GM19240 (cell line): ENCODE measurements around the gene SPTAN1.
A peak's percentile ranks its signal among the peaks of the same experiment; 100 is the strongest.
"Not testable (repeated sequence)": the region's sequence is repeated elsewhere in the genome, so short reads cannot be mapped to it uniquely, and the experiment has no call there.

Experiments
- DNase-seq: peaks from one replicate; pipeline ENCODE4 v3.0.0; 2011; ENCODE audit warnings: low spot score; ENCODE audit not compliant: insufficient read length

Gene SPTAN1

GRCh38 chr9:128631636-128632035, 79.2 kb downstream of the SPTAN1 start:
- no peak for DNase-seq

- DNase-seq, result no peak
Observed at GRCh38 chr9:128632066-128632465, 79.7 kb downstream of the SPTAN1 start.

DNA sequence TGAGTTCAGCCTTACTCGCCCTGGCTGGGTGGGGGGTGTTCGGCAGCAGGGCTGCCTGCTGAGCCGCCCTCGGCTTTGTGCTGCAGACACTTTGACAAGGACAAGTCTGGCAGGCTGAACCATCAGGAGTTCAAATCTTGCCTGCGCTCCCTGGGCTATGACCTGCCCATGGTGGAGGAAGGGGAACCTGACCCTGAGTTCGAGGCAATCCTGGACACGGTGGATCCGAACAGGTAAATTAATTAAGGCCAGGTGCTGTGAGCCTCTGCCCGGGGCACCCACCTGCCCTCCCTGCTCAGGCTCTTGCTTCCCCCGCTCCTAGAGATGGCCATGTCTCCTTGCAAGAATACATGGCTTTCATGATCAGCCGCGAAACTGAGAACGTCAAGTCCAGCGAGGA, 80.1 kb downstream of the SPTAN1 start:
- DNase-seq, result no peak

DNA sequence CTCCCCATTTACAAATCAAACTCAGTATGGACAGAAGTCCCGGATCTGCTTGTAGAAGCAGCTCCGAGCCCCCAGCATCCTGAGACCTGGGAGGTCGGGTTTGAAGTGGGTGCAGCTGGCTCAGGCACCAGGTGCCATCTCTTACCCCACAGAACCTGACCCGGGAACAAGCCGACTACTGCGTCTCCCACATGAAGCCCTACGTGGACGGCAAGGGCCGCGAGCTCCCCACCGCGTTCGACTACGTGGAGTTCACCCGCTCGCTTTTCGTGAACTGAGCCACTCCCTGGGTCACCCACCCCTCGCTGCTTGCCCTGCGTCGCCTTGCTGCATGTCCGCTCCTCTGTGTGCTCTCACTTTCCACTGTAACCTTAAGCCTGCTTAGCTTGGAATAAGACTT, 80.7 kb downstream of the SPTAN1 start:
- no peak for DNase-seq

- DNase-seq, result no peak
Observed at GRCh38 chr9:128633601-128634000, 81.2 kb downstream of the SPTAN1 start.

DNA sequence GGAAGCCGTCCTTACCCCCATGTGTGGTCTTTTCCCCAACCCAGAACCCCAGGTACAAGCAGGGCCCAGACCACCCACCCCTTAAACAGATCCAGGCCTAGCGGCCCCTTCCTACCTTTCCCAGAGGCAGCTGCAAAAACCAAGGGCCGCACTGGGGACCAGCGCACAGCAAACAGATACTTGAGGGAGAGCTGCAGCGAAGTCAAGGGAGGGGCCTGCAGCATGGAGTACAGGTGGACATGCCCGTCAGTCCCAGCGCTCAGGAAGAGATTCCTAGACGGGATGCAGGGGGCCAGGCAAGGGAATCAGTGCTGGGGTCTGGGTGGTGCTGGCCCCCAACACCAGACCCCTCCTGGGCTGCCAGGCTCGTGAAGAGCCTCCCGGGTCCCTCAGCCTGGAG, 81.7 kb downstream of the SPTAN1 start:
- DNase-seq, result no peak

GRCh38 chr9:128634651-128635262, 82.4 kb downstream of the SPTAN1 start:
- DNase-seq, result no peak

DNA sequence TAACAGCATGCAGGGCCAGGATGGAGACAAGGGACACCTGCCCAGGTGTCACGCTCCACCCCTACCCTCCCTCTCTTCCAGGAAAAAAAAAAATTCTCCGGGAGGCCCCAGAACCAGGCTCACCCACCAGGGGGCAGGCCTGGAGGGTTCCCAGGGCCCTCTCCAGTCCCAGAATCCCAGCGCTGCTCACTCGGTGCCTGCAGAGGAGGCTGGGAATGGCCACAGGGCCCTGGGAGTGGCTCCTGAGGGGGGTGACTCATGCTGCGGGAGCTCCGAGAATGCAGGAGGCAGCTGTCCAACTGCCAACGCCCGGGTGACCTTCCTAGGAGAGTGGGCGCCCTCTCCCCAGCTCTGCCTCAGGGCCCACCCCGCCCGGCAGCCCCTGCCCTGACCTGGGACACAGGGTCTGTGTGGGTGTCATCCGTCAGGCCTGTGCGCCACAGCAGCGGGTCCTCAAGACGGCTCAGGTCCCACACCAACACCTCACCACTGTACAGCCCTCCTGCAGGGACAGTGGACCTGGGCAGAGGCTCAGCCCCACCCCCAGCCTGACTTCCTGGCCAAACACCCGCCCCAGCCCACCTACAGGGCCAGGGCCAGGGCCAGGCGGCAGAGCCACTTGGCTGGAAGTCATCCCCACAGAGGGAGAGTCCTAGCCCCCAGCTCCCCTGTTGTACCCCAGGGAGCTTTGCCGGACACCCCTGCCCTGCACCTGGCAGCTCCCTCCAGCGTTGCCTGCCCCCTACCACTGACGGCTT, 83.1 kb downstream of the SPTAN1 start:
- DNase-seq, result no peak

DNA sequence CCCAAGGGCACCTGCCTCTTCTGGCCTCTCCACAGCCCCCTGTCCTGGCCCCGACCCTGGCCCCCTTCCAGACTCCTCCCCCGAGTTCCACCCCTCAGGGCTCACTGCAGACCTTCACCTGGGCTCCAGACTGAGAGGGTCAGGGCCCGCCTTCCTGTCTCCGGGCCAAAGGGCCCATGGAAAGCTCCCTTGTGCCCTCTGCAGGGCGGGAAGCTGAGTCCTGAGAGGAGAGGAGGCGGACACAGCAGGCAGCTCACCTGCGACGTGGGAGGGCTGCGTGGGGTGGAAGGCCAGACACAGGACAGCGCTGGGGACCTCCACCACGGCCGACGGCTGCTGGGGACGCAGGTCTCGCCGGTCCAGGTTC, 83.6 kb downstream of the SPTAN1 start:
- no peak for DNase-seq

DNA sequence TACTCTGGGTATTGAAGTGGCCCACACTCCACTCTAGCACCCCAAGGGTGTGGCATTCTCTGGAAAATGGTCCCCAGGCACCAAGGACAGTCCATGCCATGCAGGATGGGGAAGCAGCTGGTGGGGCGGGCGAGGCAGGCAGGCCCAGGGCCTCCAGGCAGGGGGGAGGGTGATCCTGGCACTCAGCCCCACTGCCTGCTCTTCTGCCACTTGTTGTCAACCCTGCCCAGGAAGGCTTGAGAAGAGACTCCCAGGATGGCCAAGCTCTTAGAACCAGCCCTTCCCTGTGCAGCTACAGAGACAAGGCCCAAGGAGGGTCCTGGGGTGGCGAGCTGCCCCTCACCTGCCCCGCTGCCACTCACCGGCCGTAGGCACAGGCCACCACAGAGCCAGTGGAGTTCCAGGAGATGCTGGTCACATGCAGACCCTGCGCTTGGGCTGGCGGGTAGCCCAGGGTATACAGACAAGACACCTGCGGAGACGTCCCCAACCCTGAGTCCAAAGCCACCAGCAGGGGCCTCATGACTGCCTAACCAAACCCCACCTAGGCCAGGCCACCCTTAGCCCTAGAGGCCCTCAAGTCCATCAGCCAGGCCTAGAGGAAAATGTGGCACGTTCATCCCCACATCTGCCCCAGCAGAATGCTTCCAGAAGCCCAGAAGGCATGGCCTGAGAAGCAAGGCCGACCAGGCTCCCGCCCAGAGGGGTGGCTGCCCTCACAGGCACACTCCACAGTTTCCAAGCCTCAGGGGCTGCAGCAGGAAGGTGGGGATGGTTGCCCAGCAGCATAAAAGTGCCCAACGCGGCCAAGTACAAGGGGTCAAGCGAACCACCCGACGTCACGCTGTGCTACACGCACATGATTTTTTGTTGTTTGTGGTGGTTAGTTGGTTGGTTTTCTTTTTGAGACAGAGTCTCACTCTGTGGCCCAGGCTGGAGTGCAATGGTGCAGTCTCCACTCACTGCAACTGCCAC, 84.5 kb downstream of the SPTAN1 start:
- no peak for DNase-seq

- DNase-seq, result no peak
Observed at GRCh38 chr9:128637656-128638055, 85.3 kb downstream of the SPTAN1 start.

GRCh38 chr9:128638580-128638979, 86.2 kb downstream of the SPTAN1 start:
- DNase-seq, result no peak

GRCh38 chr9:128640603-128641002, 88.2 kb downstream of the SPTAN1 start:
- DNase-seq, result no peak

DNA sequence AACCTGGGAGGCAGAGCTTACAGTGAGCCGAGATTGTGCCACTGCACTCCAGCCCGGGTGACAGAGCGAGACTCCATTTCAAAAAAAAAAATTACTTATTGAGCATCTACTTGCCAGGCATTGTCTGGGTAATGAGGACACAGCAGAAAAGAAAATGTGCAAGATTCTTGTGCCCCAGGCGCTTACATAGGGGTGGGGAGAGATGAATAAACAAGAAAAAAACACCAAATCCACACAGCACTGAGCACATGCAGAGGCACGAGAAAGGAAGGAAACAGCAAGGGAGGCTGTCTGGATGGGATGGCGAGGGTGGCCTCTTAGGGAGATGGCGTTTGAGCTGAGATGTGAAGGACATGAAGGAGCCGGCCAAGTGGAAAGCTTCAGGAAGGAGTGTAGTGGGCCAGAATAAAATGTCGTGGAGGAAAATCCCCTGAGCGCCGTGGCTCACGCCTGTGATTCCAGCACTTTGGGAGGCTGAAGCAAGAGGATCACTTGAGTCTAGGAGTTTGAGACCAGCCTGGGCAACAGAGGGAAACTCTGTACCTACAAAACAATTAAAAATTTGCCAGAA, 90.4 kb downstream of the SPTAN1 start:
- DNase-seq, result no peak

GRCh38 chr9:128643519-128644300, 91.3 kb downstream of the SPTAN1 start:
- peak; percentile 67 for DNase-seq

GRCh38 chr9:128648206-128648605, 95.8 kb downstream of the SPTAN1 start:
- not testable (repeated sequence) for DNase-seq

DNA sequence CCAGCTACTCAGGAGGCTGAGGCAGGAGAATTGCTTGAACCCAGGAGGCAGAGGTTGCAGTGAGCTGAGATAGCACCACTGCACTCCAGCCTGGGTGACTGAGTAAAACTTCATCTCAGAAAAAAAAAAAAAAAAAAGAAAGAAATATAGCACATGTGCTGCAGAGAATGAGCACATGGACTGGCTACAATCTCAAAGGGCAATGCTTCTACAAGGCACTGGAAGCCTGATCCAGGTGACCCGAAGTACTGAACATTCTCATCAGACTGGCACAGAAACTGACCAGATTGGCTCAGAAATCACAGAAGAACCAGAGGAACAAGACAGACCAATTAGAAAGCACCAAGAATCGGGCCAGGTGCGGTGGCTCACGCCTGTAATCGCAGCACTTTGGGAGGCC, 99.4 kb downstream of the SPTAN1 start:
- DNase-seq, result no peak

- DNase-seq, result no peak
Observed at GRCh38 chr9:128653908-128654307, 101.5 kb downstream of the SPTAN1 start.

DNA sequence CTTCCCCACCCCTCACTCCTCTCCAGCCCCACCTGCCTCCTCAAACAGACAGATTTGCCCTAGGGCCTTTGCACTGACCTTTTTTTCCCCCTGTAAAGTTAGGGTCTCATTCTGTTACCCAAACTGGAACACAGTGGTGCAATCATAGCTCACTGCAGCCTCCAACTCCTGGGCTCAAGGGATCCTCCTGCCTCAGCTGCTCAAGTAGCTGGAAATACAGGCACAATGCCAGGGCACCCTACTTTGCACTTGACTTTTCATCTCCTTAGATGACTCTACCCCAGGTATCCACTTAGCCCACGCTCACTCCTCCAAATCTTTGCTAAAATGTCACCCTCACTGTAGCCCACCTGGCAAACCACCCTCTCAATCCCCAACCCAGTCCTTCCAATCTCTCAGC, 102.1 kb downstream of the SPTAN1 start:
- DNase-seq, result no peak

DNA sequence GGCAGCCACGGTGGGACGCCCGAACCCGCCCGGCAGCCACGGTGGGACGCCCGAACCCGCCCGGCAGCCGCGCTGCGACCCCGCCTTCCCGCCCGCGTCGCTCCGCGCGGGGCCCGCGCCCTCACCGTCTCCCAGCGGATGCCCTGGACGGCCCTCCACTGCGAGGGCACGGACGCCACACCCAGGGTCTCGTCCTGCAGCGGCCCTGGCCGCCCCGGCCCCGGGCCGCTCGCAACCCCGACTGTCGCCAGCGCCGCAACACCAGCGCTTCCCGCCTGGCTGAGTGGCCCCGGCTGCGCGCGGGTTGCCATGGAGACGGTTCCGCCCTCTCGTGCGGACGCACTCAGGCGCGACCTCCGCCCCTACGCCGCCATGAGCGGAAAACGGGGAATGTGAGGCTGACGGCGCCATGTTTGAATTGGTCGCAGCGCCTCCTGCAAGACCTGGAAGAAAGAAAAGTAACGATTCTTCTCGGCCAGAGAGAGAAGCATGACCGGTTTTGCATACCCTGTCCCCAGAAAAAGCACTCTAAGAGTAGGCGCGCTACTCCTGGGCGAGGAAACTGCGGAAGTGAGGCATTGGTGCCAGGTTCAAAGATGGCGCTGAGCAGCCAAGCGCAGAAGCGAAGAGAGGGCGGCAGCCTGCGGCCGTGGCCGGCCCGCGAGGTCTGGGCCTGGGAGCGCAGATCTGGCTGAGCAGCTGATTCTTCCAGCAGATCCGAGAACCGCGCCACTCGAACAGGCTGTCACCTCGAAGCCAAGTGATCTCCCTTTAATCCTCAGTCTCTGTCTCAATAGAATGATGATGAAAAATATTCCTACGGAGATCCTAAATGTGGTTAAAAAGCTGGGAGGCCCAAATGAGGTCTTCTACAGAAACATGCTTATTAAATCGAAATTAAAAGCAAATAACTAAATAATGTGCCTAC, 104.3 kb downstream of the SPTAN1 start, which contains the start of gene DYNC2I2:
TSS of gene DYNC2I2 (minus strand) at position 432 of the 928 bp plus-strand sequence. CDS start at position 311, 121 bp downstream.
- peak; percentile 75 for DNase-seq
